WTC11 (cell line): ENCODE results near the gene SLC29A3. TPM values are rescaled to one million over a fixed set of nuclear protein-coding genes. Genes with fewer than 3 reads are reported as not detected.
A peak's percentile ranks its signal among the peaks of the same experiment; 100 is the strongest.

Experiments
- ATAC-seq: fragments of 200-7000 bp; cut with Tn5 transposase; 2 replicates; pipeline ENCODE4 v1.10.0; 2021; ENCODE audit warnings: mild to moderate bottlenecking, moderate library complexity
- CTCF ChIA-PET: fragments of 300-600 bp; sonication (Branson Sonifier 250); formaldehyde crosslinking; loops from one replicate; lab custom pipeline; 2021; ENCODE audit warnings: antibody characterized with exemption; lab: Charles Lee
- POLR2A ChIA-PET: fragments of 350-600 bp; sonication (Branson Sonifier 250); formaldehyde crosslinking; loops from one replicate; lab custom pipeline; 2021; ENCODE audit warnings: antibody characterized with exemption; lab: Charles Lee
- DNase-seq: peaks from one replicate; pipeline ENCODE4 v3.0.0; 2021; ENCODE audit warnings: low spot score
- H3K27ac Mint-ChIP-seq: 2 replicates; pipeline ENCODE4 v1.8.0; 2021; ENCODE audit warnings: mixed read lengths
- H3K27me3 Mint-ChIP-seq: 2 replicates; pipeline ENCODE4 v1.8.0; 2021; ENCODE audit warnings: low read depth, mild to moderate bottlenecking, moderate library complexity, mixed read lengths
- H3K36me3 Mint-ChIP-seq: 2 replicates; pipeline ENCODE4 v1.8.0; 2021; ENCODE audit warnings: mixed read lengths
- H3K4me1 Mint-ChIP-seq: 2 replicates; pipeline ENCODE4 v1.8.0; 2022; ENCODE audit warnings: mixed read lengths
- H3K4me3 Mint-ChIP-seq: 2 replicates; pipeline ENCODE4 v1.8.0; 2021; ENCODE audit warnings: mild to moderate bottlenecking, moderate library complexity, mixed read lengths
- H3K9me3 Mint-ChIP-seq: 2 replicates; pipeline ENCODE4 v1.8.0; 2021; ENCODE audit warnings: mixed read lengths
- CREM ChIP-seq: sonication (generic); formaldehyde crosslinking; IDR thresholded peaks from 2 replicates; pipeline ENCODE4 v1.8.1; 2022; ENCODE audit warnings: mild to moderate bottlenecking, missing genetic modification reagents, moderate library complexity
- ETV6 ChIP-seq: sonication (generic); formaldehyde crosslinking; IDR thresholded peaks from 2 replicates; pipeline ENCODE4 v1.8.1; 2022; ENCODE audit warnings: mild to moderate bottlenecking, missing genetic modification reagents
- FOXK1 ChIP-seq: sonication (generic); formaldehyde crosslinking; IDR thresholded peaks from 2 replicates; pipeline ENCODE4 v1.8.0; 2022; ENCODE audit warnings: mild to moderate bottlenecking, moderate library complexity, missing genetic modification reagents
- JAZF1 ChIP-seq: fragments of 250-450 bp; sonication (Bioruptor Pico); IDR thresholded peaks from 2 replicates; pipeline ENCODE4 v1.9.0; 2021; ENCODE audit warnings: moderate library complexity, mild to moderate bottlenecking, inconsistent platforms
- MYBL2 ChIP-seq: sonication (generic); formaldehyde crosslinking; IDR thresholded peaks from 2 replicates; pipeline ENCODE4 v1.8.1; 2023; ENCODE audit warnings: mild to moderate bottlenecking, moderate library complexity, missing genetic modification reagents
- NFYB ChIP-seq: sonication (generic); formaldehyde crosslinking; conservative IDR thresholded peaks from 2 replicates; pipeline ENCODE4 v1.8.0; 2022; ENCODE audit warnings: low read depth, missing genetic modification reagents
- OVOL2 ChIP-seq: fragments of 250-450 bp; sonication (Bioruptor Pico); IDR thresholded peaks from 2 replicates; pipeline ENCODE4 v1.9.0; 2021; ENCODE audit warnings: mild to moderate bottlenecking, borderline replicate concordance
- PRRX2 ChIP-seq: fragments of 250-450 bp; sonication (Bioruptor Pico); IDR thresholded peaks from 2 replicates; pipeline ENCODE4 v1.8.0; 2021; ENCODE audit warnings: mild to moderate bottlenecking
- SOX15 ChIP-seq: fragments of 250-450 bp; sonication (Bioruptor Pico); IDR thresholded peaks from 2 replicates; pipeline ENCODE4 v1.9.0; 2021; ENCODE audit warnings: mild to moderate bottlenecking
- SP1 ChIP-seq: sonication (generic); formaldehyde crosslinking; conservative IDR thresholded peaks from 2 replicates; pipeline ENCODE4 v1.8.1; 2022; ENCODE audit warnings: missing genetic modification reagents
- TP53 ChIP-seq: sonication (generic); formaldehyde crosslinking; IDR thresholded peaks from 2 replicates; pipeline ENCODE4 v1.8.1; 2023; ENCODE audit warnings: mild to moderate bottlenecking, missing genetic modification reagents
- ZBTB21 ChIP-seq: sonication (generic); formaldehyde crosslinking; IDR thresholded peaks from 2 replicates; pipeline ENCODE4 v1.8.1; 2023; ENCODE audit warnings: mild to moderate bottlenecking, missing genetic modification reagents, borderline replicate concordance
- ZNF138 ChIP-seq: sonication (generic); formaldehyde crosslinking; conservative IDR thresholded peaks from 2 replicates; pipeline ENCODE4 v1.8.1; 2022; ENCODE audit warnings: mild to moderate bottlenecking, moderate library complexity, missing genetic modification reagents
- ZNF263 ChIP-seq: sonication (generic); formaldehyde crosslinking; IDR thresholded peaks from 2 replicates; pipeline ENCODE4 v1.8.1; 2022; ENCODE audit warnings: low read depth, mild to moderate bottlenecking, moderate library complexity, missing genetic modification reagents
- ZNF423 ChIP-seq: fragments of 250-450 bp; sonication (Bioruptor Pico); IDR thresholded peaks from 2 replicates; pipeline ENCODE4 v2.1.2; 2022; ENCODE audit warnings: mild to moderate bottlenecking, moderate library complexity
- total RNA-seq: library from RNA; stranded (reverse); gene quantifications from 3 replicates; pipeline ENCODE4 v1.2.3, GENCODE V29; 2021
- TF ChIP-seq, protein P1 (sequence below): fragments of 250-450 bp; sonication (Bioruptor Pico); IDR thresholded peaks from 2 replicates; pipeline ENCODE4 v1.8.0; 2021; ENCODE audit warnings: mild to moderate bottlenecking
- TF ChIP-seq, protein P2 (sequence below): sonication (generic); formaldehyde crosslinking; IDR thresholded peaks from 2 replicates; pipeline ENCODE4 v1.8.1; 2022; ENCODE audit warnings: mild to moderate bottlenecking, moderate library complexity, missing genetic modification reagents
- TF ChIP-seq, protein P3 (sequence below): sonication (generic); formaldehyde crosslinking; IDR thresholded peaks from 2 replicates; pipeline ENCODE4 v1.8.0; 2022; ENCODE audit warnings: mild to moderate bottlenecking, missing genetic modification reagents
- TF ChIP-seq, protein P4 (sequence below): sonication (generic); formaldehyde crosslinking; IDR thresholded peaks from 2 replicates; pipeline ENCODE4 v1.8.0; 2022; ENCODE audit warnings: mild to moderate bottlenecking, missing genetic modification reagents
- TF ChIP-seq, protein P5 (sequence below): sonication (generic); formaldehyde crosslinking; IDR thresholded peaks from 2 replicates; pipeline ENCODE4 v1.8.1; 2023; ENCODE audit warnings: mild to moderate bottlenecking, missing genetic modification reagents, borderline replicate concordance
- TF ChIP-seq, protein P6 (sequence below): sonication (generic); formaldehyde crosslinking; IDR thresholded peaks from 2 replicates; pipeline ENCODE4 v1.8.1; 2023; ENCODE audit warnings: mild to moderate bottlenecking, missing genetic modification reagents, moderate library complexity

SLC29A3 gene
- total RNA-seq, 1 experiment from 2014 or later = 9.2 TPM

DNA sequence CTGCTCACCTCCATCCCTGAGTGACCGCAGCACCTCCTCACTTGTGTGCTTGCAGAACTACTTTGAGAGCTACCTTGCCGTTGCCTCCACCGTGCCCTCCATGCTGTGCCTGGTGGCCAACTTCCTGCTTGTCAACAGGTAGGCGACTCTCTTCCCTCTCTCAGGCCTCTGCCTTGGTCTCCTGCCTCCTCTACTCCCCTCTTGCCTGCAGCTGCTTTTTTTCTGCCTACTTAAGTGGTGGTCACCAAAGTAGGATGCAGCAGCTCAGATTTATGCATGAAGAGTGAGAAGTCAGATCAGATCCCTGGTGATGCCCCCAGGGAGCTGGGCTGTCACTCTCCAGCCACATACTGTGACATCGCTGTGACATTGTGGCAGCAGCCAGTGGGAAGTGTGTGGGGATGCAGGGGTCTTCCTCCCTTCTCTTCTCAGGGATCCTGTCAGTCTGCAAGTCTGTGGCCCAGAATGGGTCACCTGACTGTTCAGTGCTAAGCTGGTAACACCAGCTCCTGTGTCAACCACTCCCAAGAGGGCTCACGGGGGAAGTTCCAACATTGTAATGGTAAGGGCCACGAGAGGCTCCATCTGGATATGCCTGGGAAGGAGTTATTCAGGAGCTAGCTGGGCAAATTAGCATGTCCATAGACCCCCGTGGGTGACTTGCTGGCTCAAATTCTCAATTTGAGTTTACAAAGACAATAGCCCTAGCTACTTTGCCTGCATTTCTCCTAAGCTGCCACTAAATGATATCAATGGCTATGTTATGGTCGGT lies 25.3 kb downstream of the SLC29A3 start:
- ChIA-PET POLR2A (interaction anchor here (1.6 kb wide), 1 partner anchor 9 kb away, joined by 7 read pairs; no protein-coding TSS in a partner anchor), CTCF (interaction anchor here (0.5 to 7.8 kb wide), 20 partner anchors 9 to 552 kb away, joined by 3 to 54 read pairs (median 6); partner anchors contain the start of genes CDH23 and SLC29A3)
- H3K9me3 Mint-ChIP-seq = no peaks in the 10 kb centered on the region
- peak overlapping the region; percentile 38 for H3K4me3 Mint-ChIP-seq
- H3K27me3 Mint-ChIP-seq = no peaks in the 10 kb centered on the region; the same call in 1 of the 2 replicates
- ATAC-seq = peak; percentile 93
- peak overlapping the region; percentile 89 for H3K27ac Mint-ChIP-seq
- peaks cover 72% of the 10 kb centered on the region for H3K4me1 Mint-ChIP-seq
- H3K36me3 Mint-ChIP-seq = no peaks in the 10 kb centered on the region; the same call in none of the 2 replicates
- TF ChIP-seq ZBTB21 (CRISPR knock-in tag) (no peak), TP53 (CRISPR knock-in tag) (0 out of 2 replicates have a peak, but pooled peaks have one; percentile 44), ETV6 (CRISPR knock-in tag) (peak; percentile 32), CREM (0 out of 2 replicates have a peak, but pooled peaks have one; percentile 36), MYBL2 (no peak), ZNF263 (CRISPR knock-in tag) (no peak), FOXK1 (0 out of 2 replicates have a peak, but pooled peaks have one; percentile 10), ZNF423 (peak; percentile 86), ZNF138 (CRISPR knock-in tag) (no peak), SP1 (0 out of 2 replicates have a peak, but pooled peaks have one; percentile 17), NFYB (no peak), OVOL2 (CRISPR knock-in tag) (no peak), PRRX2 (CRISPR knock-in tag) (no peak), SOX15 (CRISPR knock-in tag) (no peak), JAZF1 (CRISPR knock-in tag) (no peak)
- TF ChIP-seq, protein P1, sequence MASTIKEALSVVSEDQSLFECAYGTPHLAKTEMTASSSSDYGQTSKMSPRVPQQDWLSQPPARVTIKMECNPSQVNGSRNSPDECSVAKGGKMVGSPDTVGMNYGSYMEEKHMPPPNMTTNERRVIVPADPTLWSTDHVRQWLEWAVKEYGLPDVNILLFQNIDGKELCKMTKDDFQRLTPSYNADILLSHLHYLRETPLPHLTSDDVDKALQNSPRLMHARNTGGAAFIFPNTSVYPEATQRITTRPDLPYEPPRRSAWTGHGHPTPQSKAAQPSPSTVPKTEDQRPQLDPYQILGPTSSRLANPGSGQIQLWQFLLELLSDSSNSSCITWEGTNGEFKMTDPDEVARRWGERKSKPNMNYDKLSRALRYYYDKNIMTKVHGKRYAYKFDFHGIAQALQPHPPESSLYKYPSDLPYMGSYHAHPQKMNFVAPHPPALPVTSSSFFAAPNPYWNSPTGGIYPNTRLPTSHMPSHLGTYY (CRISPR knock-in tag) = peak; percentile 45; the same call in 1 of the 2 replicates
- TF ChIP-seq, protein P2, sequence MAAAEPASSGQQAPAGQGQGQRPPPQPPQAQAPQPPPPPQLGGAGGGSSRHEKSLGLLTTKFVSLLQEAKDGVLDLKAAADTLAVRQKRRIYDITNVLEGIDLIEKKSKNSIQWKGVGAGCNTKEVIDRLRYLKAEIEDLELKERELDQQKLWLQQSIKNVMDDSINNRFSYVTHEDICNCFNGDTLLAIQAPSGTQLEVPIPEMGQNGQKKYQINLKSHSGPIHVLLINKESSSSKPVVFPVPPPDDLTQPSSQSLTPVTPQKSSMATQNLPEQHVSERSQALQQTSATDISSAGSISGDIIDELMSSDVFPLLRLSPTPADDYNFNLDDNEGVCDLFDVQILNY (CRISPR knock-in tag) = no peak
- TF ChIP-seq, protein P3, sequence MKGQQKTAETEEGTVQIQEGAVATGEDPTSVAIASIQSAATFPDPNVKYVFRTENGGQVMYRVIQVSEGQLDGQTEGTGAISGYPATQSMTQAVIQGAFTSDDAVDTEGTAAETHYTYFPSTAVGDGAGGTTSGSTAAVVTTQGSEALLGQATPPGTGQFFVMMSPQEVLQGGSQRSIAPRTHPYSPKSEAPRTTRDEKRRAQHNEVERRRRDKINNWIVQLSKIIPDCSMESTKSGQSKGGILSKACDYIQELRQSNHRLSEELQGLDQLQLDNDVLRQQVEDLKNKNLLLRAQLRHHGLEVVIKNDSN (CRISPR knock-in tag) = peak; percentile 76
- TF ChIP-seq, protein P4, sequence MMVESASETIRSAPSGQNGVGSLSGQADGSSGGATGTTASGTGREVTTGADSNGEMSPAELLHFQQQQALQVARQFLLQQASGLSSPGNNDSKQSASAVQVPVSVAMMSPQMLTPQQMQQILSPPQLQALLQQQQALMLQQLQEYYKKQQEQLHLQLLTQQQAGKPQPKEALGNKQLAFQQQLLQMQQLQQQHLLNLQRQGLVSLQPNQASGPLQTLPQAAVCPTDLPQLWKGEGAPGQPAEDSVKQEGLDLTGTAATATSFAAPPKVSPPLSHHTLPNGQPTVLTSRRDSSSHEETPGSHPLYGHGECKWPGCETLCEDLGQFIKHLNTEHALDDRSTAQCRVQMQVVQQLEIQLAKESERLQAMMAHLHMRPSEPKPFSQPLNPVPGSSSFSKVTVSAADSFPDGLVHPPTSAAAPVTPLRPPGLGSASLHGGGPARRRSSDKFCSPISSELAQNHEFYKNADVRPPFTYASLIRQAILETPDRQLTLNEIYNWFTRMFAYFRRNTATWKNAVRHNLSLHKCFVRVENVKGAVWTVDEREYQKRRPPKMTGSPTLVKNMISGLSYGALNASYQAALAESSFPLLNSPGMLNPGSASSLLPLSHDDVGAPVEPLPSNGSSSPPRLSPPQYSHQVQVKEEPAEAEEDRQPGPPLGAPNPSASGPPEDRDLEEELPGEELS = peak; percentile 15; the same call in 1 of the 2 replicates
- TF ChIP-seq, protein P5, sequence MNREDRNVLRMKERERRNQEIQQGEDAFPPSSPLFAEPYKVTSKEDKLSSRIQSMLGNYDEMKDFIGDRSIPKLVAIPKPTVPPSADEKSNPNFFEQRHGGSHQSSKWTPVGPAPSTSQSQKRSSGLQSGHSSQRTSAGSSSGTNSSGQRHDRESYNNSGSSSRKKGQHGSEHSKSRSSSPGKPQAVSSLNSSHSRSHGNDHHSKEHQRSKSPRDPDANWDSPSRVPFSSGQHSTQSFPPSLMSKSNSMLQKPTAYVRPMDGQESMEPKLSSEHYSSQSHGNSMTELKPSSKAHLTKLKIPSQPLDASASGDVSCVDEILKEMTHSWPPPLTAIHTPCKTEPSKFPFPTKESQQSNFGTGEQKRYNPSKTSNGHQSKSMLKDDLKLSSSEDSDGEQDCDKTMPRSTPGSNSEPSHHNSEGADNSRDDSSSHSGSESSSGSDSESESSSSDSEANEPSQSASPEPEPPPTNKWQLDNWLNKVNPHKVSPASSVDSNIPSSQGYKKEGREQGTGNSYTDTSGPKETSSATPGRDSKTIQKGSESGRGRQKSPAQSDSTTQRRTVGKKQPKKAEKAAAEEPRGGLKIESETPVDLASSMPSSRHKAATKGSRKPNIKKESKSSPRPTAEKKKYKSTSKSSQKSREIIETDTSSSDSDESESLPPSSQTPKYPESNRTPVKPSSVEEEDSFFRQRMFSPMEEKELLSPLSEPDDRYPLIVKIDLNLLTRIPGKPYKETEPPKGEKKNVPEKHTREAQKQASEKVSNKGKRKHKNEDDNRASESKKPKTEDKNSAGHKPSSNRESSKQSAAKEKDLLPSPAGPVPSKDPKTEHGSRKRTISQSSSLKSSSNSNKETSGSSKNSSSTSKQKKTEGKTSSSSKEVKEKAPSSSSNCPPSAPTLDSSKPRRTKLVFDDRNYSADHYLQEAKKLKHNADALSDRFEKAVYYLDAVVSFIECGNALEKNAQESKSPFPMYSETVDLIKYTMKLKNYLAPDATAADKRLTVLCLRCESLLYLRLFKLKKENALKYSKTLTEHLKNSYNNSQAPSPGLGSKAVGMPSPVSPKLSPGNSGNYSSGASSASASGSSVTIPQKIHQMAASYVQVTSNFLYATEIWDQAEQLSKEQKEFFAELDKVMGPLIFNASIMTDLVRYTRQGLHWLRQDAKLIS (CRISPR knock-in tag) = no peak
- TF ChIP-seq, protein P6, sequence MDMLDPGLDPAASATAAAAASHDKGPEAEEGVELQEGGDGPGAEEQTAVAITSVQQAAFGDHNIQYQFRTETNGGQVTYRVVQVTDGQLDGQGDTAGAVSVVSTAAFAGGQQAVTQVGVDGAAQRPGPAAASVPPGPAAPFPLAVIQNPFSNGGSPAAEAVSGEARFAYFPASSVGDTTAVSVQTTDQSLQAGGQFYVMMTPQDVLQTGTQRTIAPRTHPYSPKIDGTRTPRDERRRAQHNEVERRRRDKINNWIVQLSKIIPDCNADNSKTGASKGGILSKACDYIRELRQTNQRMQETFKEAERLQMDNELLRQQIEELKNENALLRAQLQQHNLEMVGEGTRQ (CRISPR knock-in tag) = peak; percentile 85
- peak; percentile 59 for DNase-seq
